Body of pancreas (tissue), 4 donors: Measurements from ENCODE around the gene METRNL. TPM values are rescaled to one million over a fixed set of nuclear protein-coding genes. Genes with fewer than 3 reads are reported as not detected.
A peak's percentile ranks its signal among the peaks of the same experiment; 100 is the strongest.

ENCODE experiments used
- ATAC-seq: fragments of 150-250 bp; one replicate; pipeline ENCODE4 v1.9.1; 2016
- DNase-seq, 4 donors: peaks; one replicate each; pipeline ENCODE4 v3.0.0-alpha.2; 2019
- H3K27ac ChIP-seq, 4 donors: fragments of 200-600 bp; sonication (generic); 1 replicate in 3 of 4; 2 replicates in 1 of 4; pipeline versions ENCODE4 v1.5.1 to v1.6.1; 2016 to 2019; ENCODE audit warnings: mild to moderate bottlenecking in 1 of 4, mixed read lengths in 1 of 4, moderate library complexity in 1 of 4
- H3K27me3 ChIP-seq, 2 donors: fragments of 200-600 bp; sonication (generic); one replicate each; pipeline ENCODE4 v1.6.0; 2016; ENCODE audit warnings: mild to moderate bottlenecking in 1 of 2
- H3K36me3 ChIP-seq, 2 donors: fragments of 200-600 bp; sonication (generic); replicated peaks in 1 of 2; 2 replicates each; pipeline ENCODE4 v1.5.1; 2016; ENCODE audit warnings: low read depth in 2 of 2; ENCODE audit not compliant: insufficient read depth in 1 of 2
- H3K4me1 ChIP-seq: fragments of 200-600 bp; sonication (generic); one replicate; pipeline ENCODE4 v1.6.0; 2016
- H3K4me3 ChIP-seq, 2 donors: fragments of 200-600 bp; sonication (generic); 1 replicate in 1 of 2; 2 replicates in 1 of 2; pipeline ENCODE4 v1.5.1; 2016 to 2019
- H3K9me3 ChIP-seq, 3 donors: fragments of 200-600 bp; sonication (generic); 1 replicate in 2 of 3; 2 replicates in 1 of 3; pipeline ENCODE4 v1.5.1; 2016
- CTCF ChIP-seq, 7 experiments: fragments of 450-650 bp in 4 of 7; fragments of 200-600 bp in 3 of 7; sonication (generic) in 3 of 7; IDR thresholded peaks; one replicate each; pipeline ENCODE4 v1.5.1; 2016 to 2019; ENCODE audit warnings: antibody characterized with exemption in 7 of 7
- POLR2A ChIP-seq, 3 donors: fragments of 450-650 bp; IDR thresholded peaks; one replicate each; pipeline ENCODE4 v1.6.1; 2016; ENCODE audit warnings: antibody characterized with exemption in 3 of 3, mild to moderate bottlenecking in 2 of 3
- WGBS, 2 donors: methylation state at CpG; one replicate each; pipeline ENCODE4 v1.1.5; 2017; 5-methylcytosine and 5-hydroxymethylcytosine counted together
- intact Hi-C: fragments of 100-400 bp; cut with DNase I; formaldehyde crosslinking; loops from one replicate; pipeline ENCODE4 v1.15.1; 2023
- total RNA-seq, 2 donors: library from RNA; depleted of rRNA; stranded (reverse); fragments of >200 nt; gene quantifications; one replicate each; pipeline ENCODE4 v1.1.0, GENCODE V29; 2016

Gene METRNL
- total RNA-seq, 2 donors from 2014 or later: 21.3 to 26.4 TPM

- ATAC-seq (peak; percentile 10), DNase-seq (no peak)
- H3K9me3 ChIP-seq: no peaks in the 10 kb centered on the region
- peaks cover 46% of the 10 kb centered on the region for H3K4me1 ChIP-seq
- peak overlapping the region; percentile 39 to 83 (median 79) for H3K27ac ChIP-seq
- intact Hi-C loops: no loop called here
- 1% methylated on average over 31 of the region's 44 CpGs; no CpG with 5 or more reads in 1 of the 2 donors for WGBS, 2 donors
- no peaks in the 10 kb centered on the region for H3K36me3 ChIP-seq
- TF ChIP-seq CTCF (IDR thresholded peaks at IDR 0.05): no peak
- TF ChIP-seq POLR2A (IDR thresholded peaks at IDR 0.05): no peak
- peak overlapping the region; percentile 23 to 25 for H3K4me3 ChIP-seq
- H3K27me3 ChIP-seq: no peaks in the 10 kb centered on the region
Measured at GRCh38 chr17:83080579-83080857, 1.1 kb downstream of the METRNL start.

- no peaks in the 10 kb centered on the region for H3K27me3 ChIP-seq
- H3K9me3 ChIP-seq: no peaks in the 10 kb centered on the region
- ATAC-seq (peak; percentile 5), DNase-seq (peak in 3 of 4 donors; percentile 43 to 49 (median 44))
- peaks cover 46% of the 10 kb centered on the region for H3K4me1 ChIP-seq
- TF ChIP-seq POLR2A (IDR thresholded peaks at IDR 0.05): no peak
- intact Hi-C loops: no loop called here
- WGBS, 2 donors: 7% methylated on average over 55 of the region's 91 CpGs; no CpG with 5 or more reads in 1 of the 2 donors
- peak overlapping the region; percentile 23 to 25 for H3K4me3 ChIP-seq
- peak overlapping the region; percentile 39 to 83 (median 79) for H3K27ac ChIP-seq
- H3K36me3 ChIP-seq: no peaks in the 10 kb centered on the region
Measured at GRCh38 chr17:83080858-83081683, 1.7 kb downstream of the METRNL start.

DNA sequence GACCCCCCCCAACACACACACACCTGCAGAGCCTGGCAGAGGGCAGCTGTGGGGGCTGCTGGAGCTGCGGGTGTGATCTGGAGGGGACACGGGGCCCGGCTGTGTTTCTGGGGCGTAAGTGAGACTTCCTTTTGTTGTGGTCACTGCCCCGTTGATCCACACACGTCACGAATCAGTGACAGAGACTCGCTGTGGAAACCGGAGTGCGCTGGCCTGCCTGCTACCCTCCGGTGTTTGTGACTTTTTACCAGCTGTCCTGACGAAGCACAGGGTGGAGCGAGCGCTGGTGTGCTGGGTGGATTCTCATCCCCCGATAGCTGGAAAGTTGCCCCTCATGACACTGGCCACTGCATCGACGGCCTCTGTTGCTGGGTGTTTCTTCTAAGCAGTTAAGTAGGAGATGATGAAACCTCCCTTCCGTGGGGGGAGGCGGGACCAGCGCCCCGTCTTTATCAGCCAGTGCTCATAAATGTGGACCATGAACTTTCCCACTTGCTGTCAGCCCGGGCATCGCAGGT, 2.3 kb downstream of the METRNL start:
- Histone ChIP-seq H3K4me3 (no peak overlapping the region), H3K36me3 (no peaks in the 10 kb centered on the region), H3K9me3 (no peaks in the 10 kb centered on the region), H3K27ac (peak overlapping the region in 3 of 4 donors; percentile 76 to 83 (median 82)), H3K4me1 (peaks cover 46% of the 10 kb centered on the region), H3K27me3 (no peaks in the 10 kb centered on the region)
- WGBS, 2 donors: 29 to 37% methylated on average over 20 to 23 of the region's 23 CpGs
- DNase-seq (peak in 3 of 4 donors; percentile 39 to 65 (median 57)), ATAC-seq (no peak)
- TF ChIP-seq CTCF (IDR thresholded peaks at IDR 0.05): no peak
- TF ChIP-seq POLR2A (IDR thresholded peaks at IDR 0.05): peak in 2 of 3 donors; percentile 35 to 54
- intact Hi-C loops: no loop called here

- Histone ChIP-seq H3K27ac (peak overlapping the region; percentile 54 to 83 (median 79)), H3K4me3 (no peak overlapping the region), H3K27me3 (no peaks in the 10 kb centered on the region), H3K36me3 (no peaks in the 10 kb centered on the region), H3K4me1 (peaks cover 46% of the 10 kb centered on the region), H3K9me3 (no peaks in the 10 kb centered on the region)
- no peak for DNase-seq
- 83 to 84% methylated on average over 8 of the region's 8 CpGs for WGBS, 2 donors
- intact Hi-C loops: no loop called here
- no peak for ATAC-seq
- TF ChIP-seq CTCF (IDR thresholded peaks at IDR 0.05): no peak
Measured at GRCh38 chr17:83082424-83082823, 3.0 kb downstream of the METRNL start.

- DNase-seq (no peak), ATAC-seq (no peak)
- Histone ChIP-seq H3K9me3 (no peaks in the 10 kb centered on the region), H3K36me3 (no peaks in the 10 kb centered on the region), H3K27ac (peak overlapping the region; percentile 50 to 76 (median 62)), H3K27me3 (no peaks in the 10 kb centered on the region), H3K4me1 (peaks cover 46% of the 10 kb centered on the region), H3K4me3 (no peak overlapping the region)
- 87 to 91% methylated on average over 17 to 20 of the region's 20 CpGs for WGBS, 2 donors
- intact Hi-C loops: no loop called here
- no peak for TF ChIP-seq CTCF (IDR thresholded peaks at IDR 0.05)
- TF ChIP-seq POLR2A (IDR thresholded peaks at IDR 0.05): no peak
Measured at GRCh38 chr17:83082909-83083367, 3.5 kb downstream of the METRNL start.
